WI38 (cell line): ENCODE results near the gene PRKACA.

Experiments used
- H3K4me3 ChIP-seq: 2 replicates; pipeline ENCODE4 v1.5.1; 2011; ENCODE audit warnings: low read depth, mild to moderate bottlenecking, control low read depth, low read length
- TF ChIP-seq, protein P1 (sequence below): IDR thresholded peaks from 2 replicates; pipeline ENCODE4 v1.5.1; 2012; ENCODE audit warnings: low read depth, mild to moderate bottlenecking, control low read depth, low read length

PRKACA gene

GRCh38 chr19:14091081-14091812 lies 26.3 kb downstream of the PRKACA start:
- TF ChIP-seq, protein P1, sequence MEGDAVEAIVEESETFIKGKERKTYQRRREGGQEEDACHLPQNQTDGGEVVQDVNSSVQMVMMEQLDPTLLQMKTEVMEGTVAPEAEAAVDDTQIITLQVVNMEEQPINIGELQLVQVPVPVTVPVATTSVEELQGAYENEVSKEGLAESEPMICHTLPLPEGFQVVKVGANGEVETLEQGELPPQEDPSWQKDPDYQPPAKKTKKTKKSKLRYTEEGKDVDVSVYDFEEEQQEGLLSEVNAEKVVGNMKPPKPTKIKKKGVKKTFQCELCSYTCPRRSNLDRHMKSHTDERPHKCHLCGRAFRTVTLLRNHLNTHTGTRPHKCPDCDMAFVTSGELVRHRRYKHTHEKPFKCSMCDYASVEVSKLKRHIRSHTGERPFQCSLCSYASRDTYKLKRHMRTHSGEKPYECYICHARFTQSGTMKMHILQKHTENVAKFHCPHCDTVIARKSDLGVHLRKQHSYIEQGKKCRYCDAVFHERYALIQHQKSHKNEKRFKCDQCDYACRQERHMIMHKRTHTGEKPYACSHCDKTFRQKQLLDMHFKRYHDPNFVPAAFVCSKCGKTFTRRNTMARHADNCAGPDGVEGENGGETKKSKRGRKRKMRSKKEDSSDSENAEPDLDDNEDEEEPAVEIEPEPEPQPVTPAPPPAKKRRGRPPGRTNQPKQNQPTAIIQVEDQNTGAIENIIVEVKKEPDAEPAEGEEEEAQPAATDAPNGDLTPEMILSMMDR, result no peak
- peak overlapping the region; percentile 60 for H3K4me3 ChIP-seq

DNA sequence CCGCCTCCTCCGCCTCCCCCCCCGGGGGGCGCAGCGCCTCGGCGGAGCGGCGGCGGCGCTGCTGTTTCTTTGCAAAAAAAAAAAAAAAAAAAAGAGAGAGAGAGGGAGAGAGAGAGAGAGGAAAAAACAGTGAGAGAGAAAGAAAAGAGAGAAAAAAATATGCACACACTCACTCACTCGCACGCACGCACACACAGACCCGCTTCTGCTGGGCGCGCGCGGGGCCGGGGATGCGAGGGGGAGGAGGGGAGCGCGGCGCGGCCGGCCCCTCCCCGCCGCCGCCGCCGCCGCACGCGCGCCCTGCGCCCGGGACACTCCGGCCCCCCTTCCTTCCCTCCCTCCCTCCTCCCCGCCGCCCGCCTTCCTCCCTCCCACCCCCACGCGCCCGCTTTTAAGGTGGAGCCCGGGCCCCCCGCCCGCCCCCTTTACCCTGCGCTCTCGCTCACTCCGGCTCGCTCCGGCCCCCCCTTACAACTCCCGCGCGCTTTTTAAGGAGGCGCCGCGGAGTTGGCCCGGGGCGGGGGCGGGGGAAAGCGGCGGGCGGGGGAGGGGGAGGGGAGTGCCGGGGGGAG lies 27.0 kb downstream of the PRKACA start, which contains the start of gene SAMD1:
Gene SAMD1 (minus strand): TSS at position 243 of the 572 bp plus-strand sequence.
- H3K4me3 ChIP-seq, result peak within 1 kb of the TSS; percentile 60
- TF ChIP-seq, protein P1, result no peak

DNA sequence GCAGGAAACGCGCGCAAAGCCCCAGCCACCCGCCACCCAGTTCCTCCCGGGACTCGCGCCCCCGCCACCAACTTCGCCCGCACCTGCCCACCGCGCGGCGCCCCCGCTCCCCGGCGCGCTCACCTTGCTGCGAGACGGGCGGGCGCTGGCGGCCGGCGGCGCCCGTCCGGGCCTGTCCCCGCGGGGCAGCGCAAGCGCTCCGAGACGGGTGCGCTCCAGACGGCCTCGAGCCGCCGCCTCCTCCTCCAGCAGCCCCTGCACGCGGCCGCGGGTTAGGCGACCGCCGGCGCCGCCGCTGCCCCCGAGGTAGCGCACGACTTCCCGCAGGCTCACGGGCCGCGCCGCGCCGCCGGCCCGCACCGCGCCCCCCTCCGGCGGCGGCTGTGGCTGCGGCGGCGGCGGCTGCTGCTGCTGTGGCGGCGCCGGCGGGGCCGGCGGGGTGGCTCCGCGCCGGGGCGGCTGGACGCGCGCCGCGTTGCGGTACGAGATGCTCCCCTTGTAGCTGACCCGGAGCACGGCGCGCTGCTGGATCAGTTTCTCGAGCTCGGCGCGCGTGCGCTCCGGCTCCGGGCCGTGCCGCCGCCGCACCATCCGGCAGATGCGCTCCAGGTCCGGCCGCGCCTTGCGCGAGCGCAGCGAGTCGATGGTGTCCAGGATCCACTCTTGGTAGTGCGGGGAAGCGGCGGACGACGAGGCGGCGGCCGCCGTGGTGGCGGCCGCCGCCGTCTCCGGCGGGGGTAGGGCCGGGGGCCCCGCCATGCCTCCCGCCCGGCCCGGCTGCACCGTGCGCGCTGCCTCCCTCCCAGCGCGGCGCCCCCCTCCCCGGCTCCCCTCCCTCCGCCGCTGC lies 27.7 kb downstream of the PRKACA start:
- H3K4me3 ChIP-seq, result peak overlapping the region; percentile 57
- TF ChIP-seq, protein P1, result no peak

- TF ChIP-seq, protein P1, result no peak
Observed at GRCh38 chr19:14089412-14089661, 28.2 kb downstream of the PRKACA start.

GRCh38 chr19:14088634-14089411 lies 28.7 kb downstream of the PRKACA start:
- TF ChIP-seq, protein P1, result no peak
- H3K4me3 ChIP-seq, result peak overlapping the region; percentile 52

More at GRCh38 chr19:14089412-14089661, 28.2 kb downstream of the PRKACA start:
- H3K4me3 ChIP-seq, result peak overlapping the region; percentile 52

DNA sequence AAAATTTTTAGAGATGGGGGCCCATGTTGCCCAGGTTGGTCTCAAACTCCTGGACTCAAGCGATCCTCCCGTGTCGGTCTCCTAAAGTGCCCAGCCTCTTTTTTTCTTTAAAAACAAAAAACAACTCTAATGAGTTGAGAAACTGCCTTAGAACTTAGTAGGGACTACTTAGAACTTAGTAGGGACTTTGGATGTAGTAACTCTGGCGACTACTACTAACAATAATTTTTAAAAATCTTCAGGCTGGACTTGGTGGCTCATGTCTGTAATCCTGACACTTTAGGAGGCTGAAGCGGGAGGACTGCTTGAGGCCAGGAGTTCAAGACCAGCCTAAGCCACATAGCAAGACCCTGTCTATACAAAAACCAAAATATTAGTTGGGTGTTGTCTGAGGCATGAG lies 31.5 kb downstream of the PRKACA start:
- H3K4me3 ChIP-seq, result no peak overlapping the region
- TF ChIP-seq, protein P1, result no peak
